HCT116 (cell line): Measurements from ENCODE around the gene TCEANC. TPM values are rescaled to one million over a fixed set of nuclear protein-coding genes. Genes with fewer than 3 reads are reported as not detected.

Experiments used
- ATAC-seq: fragments of 200-7000 bp; cut with Tn5 transposase; 2 replicates; pipeline ENCODE4 v1.9.1; 2020; ENCODE audit warnings: mild to moderate bottlenecking, moderate library complexity
- BruUV-seq: library from RNA; stranded (reverse); fragments of 400-500 nt; replicated peaks from 2 replicates; lab custom pipeline; 2021; lab: Mats Ljungman, UMichigan
- CTCF ChIA-PET: fragments of 300-600 bp; sonication (Branson Sonifier 250); formaldehyde crosslinking; loops from one replicate; lab custom pipeline; 2021; ENCODE audit warnings: antibody characterized with exemption; lab: Charles Lee
- POLR2A ChIA-PET: fragments of 300-600, 350-600 bp; sonication (Branson Sonifier 250); formaldehyde crosslinking; loops from one replicate; lab custom pipeline; 2021; ENCODE audit warnings: antibody characterized with exemption; lab: Charles Lee
- RAD21 ChIA-PET, 2 experiments: fragments of 300-600 bp; sonication (Branson Sonifier 250); formaldehyde crosslinking; loops; one replicate each; lab custom pipeline; 2023; ENCODE audit warnings: low total read pairs in 2 of 2; ENCODE audit not compliant: uncharacterized antibody in 2 of 2, unreplicated experiment in 2 of 2, low non-redundant PET in 1 of 2; lab: Charles Lee
- DNase-seq: peaks from one replicate; pipeline ENCODE4 v3.0.0-alpha.2; 2010; ENCODE audit warnings: low read depth, low spot score
- H2AFZ ChIP-seq: fragments of 200-600 bp; shearing (Covaris generic), sonication (generic); 2 replicates; pipeline ENCODE4 v1.6.1; 2017; ENCODE audit warnings: low read depth, mixed run types, mixed read lengths, antibody characterized with exemption, low read length; ENCODE audit not compliant: poor library complexity, severe bottlenecking
- H3K27ac ChIP-seq: 2 replicates; pipeline ENCODE4 v1.5.1; 2012; ENCODE audit warnings: low read depth, low read length
- H3K27me3 ChIP-seq: fragments of 200-600 bp; sonication (generic); 2 replicates; pipeline ENCODE4 v1.6.1; 2016; ENCODE audit warnings: mixed run types, low read length, mixed read lengths; ENCODE audit not compliant: insufficient read depth
- H3K36me3 ChIP-seq, 2 experiments: fragments of 200-500 bp in 1 of 2; fragments of 200-600 bp in 1 of 2; sonication (Bioruptor generic) in 1 of 2; sonication (generic) in 1 of 2; 2 replicates each; pipeline versions ENCODE4 v1.5.1 to v1.6.1; 2014 to 2016; ENCODE audit warnings: low read length in 2 of 2, inconsistent platforms in 1 of 2, mixed read lengths in 1 of 2, mixed run types in 1 of 2; ENCODE audit not compliant: insufficient read depth in 2 of 2, control insufficient read depth in 1 of 2
- H3K4me1 ChIP-seq, 2 experiments: fragments of 200-600 bp in 1 of 2; sonication (generic) in 1 of 2; 2 replicates each; pipeline versions ENCODE4 v1.5.1 to v1.6.1; 2012 to 2017; ENCODE audit warnings: low read length in 2 of 2, inconsistent platforms in 1 of 2, mild to moderate bottlenecking in 1 of 2, mixed read lengths in 1 of 2, mixed run types in 1 of 2, moderate library complexity in 1 of 2; ENCODE audit not compliant: insufficient read depth in 2 of 2, control insufficient read depth in 1 of 2
- H3K4me2 ChIP-seq: fragments of 200-600 bp; sonication (generic); 2 replicates; pipeline ENCODE4 v1.6.1; 2017; ENCODE audit warnings: mixed run types, low read length, mixed read lengths
- H3K4me3 ChIP-seq, 2 experiments: fragments of 200-600 bp in 1 of 2; sonication (generic) in 1 of 2; replicated peaks in 1 of 2; 2 replicates each; pipeline ENCODE4 v1.5.1; 2011 to 2016; ENCODE audit warnings: low read length in 2 of 2, control low read depth in 1 of 2, low read depth in 1 of 2, mild to moderate bottlenecking in 1 of 2, mixed read lengths in 1 of 2, mixed run types in 1 of 2
- H3K79me2 ChIP-seq: fragments of 200-600 bp; sonication (generic); 2 replicates; pipeline ENCODE4 v1.6.1; 2017; ENCODE audit warnings: mild to moderate bottlenecking, mixed run types, low read length, moderate library complexity, mixed read lengths; ENCODE audit not compliant: insufficient read depth
- H3K9ac ChIP-seq: fragments of 200-600 bp; sonication (generic); 2 replicates; pipeline ENCODE4 v1.6.1; 2016; ENCODE audit warnings: low read length, mixed read lengths
- H3K9me2 ChIP-seq: fragments of 200-600 bp; sonication (generic), shearing (Covaris generic); 2 replicates; pipeline ENCODE4 v1.6.1; 2017; ENCODE audit warnings: mixed run types, mild to moderate bottlenecking, moderate library complexity; ENCODE audit not compliant: insufficient read depth
- H3K9me3 ChIP-seq, 2 experiments: fragments of 200-500 bp in 1 of 2; fragments of 200-600 bp in 1 of 2; sonication (Bioruptor generic) in 1 of 2; sonication (generic) in 1 of 2; 2 replicates each; pipeline ENCODE4 v1.6.1; 2014 to 2017; ENCODE audit warnings: low read length in 2 of 2, mixed read lengths in 2 of 2, inconsistent platforms in 1 of 2, low read depth in 1 of 2, mild to moderate bottlenecking in 1 of 2, mixed run types in 1 of 2, moderate library complexity in 1 of 2; ENCODE audit not compliant: control insufficient read depth in 1 of 2, insufficient read depth in 1 of 2
- H4K20me1 ChIP-seq: fragments of 200-600 bp; sonication (generic), shearing (Covaris generic); 2 replicates; pipeline ENCODE4 v1.6.1; 2017; ENCODE audit warnings: mixed run types, mild to moderate bottlenecking, moderate library complexity; ENCODE audit not compliant: insufficient read depth
- CBX3 ChIP-seq: IDR thresholded peaks from 2 replicates; pipeline ENCODE4 v1.6.1; 2012; ENCODE audit warnings: low read depth
- EGR1 ChIP-seq: IDR thresholded peaks from 2 replicates; pipeline ENCODE4 v1.6.1; 2012; ENCODE audit warnings: low read depth
- ELF1 ChIP-seq: IDR thresholded peaks from 2 replicates; pipeline ENCODE4 v1.6.1; 2012; ENCODE audit warnings: low read depth, borderline replicate concordance
- EZH2 ChIP-seq: fragments of 200-600 bp; sonication (generic); IDR thresholded peaks from 2 replicates; pipeline ENCODE4 v1.6.1; 2017; ENCODE audit warnings: antibody characterized with exemption, mixed run types
- EZH2phosphoT487 ChIP-seq: fragments of 200-600 bp; IDR thresholded peaks from 2 replicates; pipeline ENCODE4 v1.6.1; 2018; ENCODE audit warnings: antibody characterized with exemption, borderline replicate concordance
- FOSL1 ChIP-seq: IDR thresholded peaks from 2 replicates; pipeline ENCODE4 v1.6.1; 2012; ENCODE audit warnings: low read depth
- JUND ChIP-seq: IDR thresholded peaks from 2 replicates; pipeline ENCODE4 v1.6.1; 2012
- POLR2A ChIP-seq: IDR thresholded peaks from 2 replicates; pipeline ENCODE4 v1.7.0; 2011; ENCODE audit warnings: borderline replicate concordance; ENCODE audit not compliant: insufficient read depth, insufficient read length; ENCODE audit errors: extremely low read depth
- POLR2AphosphoS5 ChIP-seq: IDR thresholded peaks from 2 replicates; pipeline ENCODE4 v1.6.1; 2011; ENCODE audit warnings: mild to moderate bottlenecking, low read depth, low read length, moderate library complexity
- RAD21 ChIP-seq: IDR thresholded peaks from 2 replicates; pipeline ENCODE4 v1.6.1; 2012; ENCODE audit warnings: low read depth, mild to moderate bottlenecking
- SIN3A ChIP-seq: IDR thresholded peaks from 2 replicates; pipeline ENCODE4 v1.6.1; 2012; ENCODE audit warnings: low read depth
- SRF ChIP-seq: IDR thresholded peaks from 2 replicates; pipeline ENCODE4 v1.6.1; 2012; ENCODE audit warnings: low read depth
- ZFX ChIP-seq: fragments of 450-650 bp; IDR thresholded peaks from 2 replicates; pipeline ENCODE4 v1.6.1; 2017
- ZNF274 ChIP-seq: fragments of 200-500 bp; sonication (Bioruptor generic); IDR thresholded peaks from 2 replicates; pipeline ENCODE4 v1.6.1; 2014; ENCODE audit warnings: mild to moderate bottlenecking, low read depth, low read length, inconsistent platforms
- intact Hi-C: fragments of 100-400 bp; cut with micrococcal nuclease; formaldehyde crosslinking; loops from 2 replicates; pipeline ENCODE4 v1.10.0; 2022
- total RNA-seq: library from RNA; stranded (reverse); gene quantifications from one replicate; pipeline ENCODE4 v1.2.1, GENCODE V29; 2021; ENCODE audit not compliant: unreplicated experiment
- TF ChIP-seq, protein P1 (sequence below): IDR thresholded peaks from 2 replicates; pipeline ENCODE4 v1.6.1; 2012
- TF ChIP-seq, protein P2 (sequence below): IDR thresholded peaks from 2 replicates; pipeline ENCODE4 v1.6.1; 2012; ENCODE audit warnings: low read depth
- TF ChIP-seq, protein P3 (sequence below), 3 experiments: fragments of 200-600 bp in 1 of 3; sonication (generic) in 1 of 3; IDR thresholded peaks in 2 of 3; conservative IDR thresholded peaks in 1 of 3; 2 replicates each; pipeline ENCODE4 v1.5.1; 2012 to 2017; ENCODE audit warnings: low read depth in 2 of 3, low read length in 2 of 3, antibody characterized with exemption in 1 of 3, borderline replicate concordance in 1 of 3, control low read depth in 1 of 3, mild to moderate bottlenecking in 1 of 3, mixed read lengths in 1 of 3, mixed run types in 1 of 3, moderate library complexity in 1 of 3; ENCODE audit not compliant: insufficient read depth in 1 of 3
- TF ChIP-seq, protein P4 (sequence below): IDR thresholded peaks from 2 replicates; pipeline ENCODE4 v1.6.1; 2012

TCEANC gene
- total RNA-seq, 1 experiment from 2014 or later: 1.2 TPM

DNA sequence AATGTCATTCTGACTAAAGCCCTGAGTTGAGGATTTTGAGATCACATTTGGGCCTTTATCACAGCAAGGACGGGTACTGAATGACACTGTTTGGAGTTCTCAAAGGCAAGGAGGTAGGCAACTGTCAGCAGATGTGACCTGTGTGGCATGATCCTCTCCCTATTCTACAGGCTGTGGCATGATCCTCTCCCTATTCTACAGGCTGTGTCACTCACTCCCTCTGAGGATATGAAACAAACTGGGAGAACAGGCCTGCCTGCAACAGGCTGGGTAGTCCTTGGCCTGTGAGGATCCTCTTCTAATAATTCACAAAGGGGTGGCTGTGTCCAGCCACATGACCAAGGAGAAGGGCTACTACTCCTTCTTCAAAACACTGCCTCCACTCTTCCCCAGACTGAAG lies 14.9 kb upstream of the TCEANC start:
- DNase-seq: no peak
- Histone ChIP-seq H3K4me1 (no peaks in the 10 kb centered on the region), H3K27ac (no peak overlapping the region), H4K20me1 (no peaks in the 10 kb centered on the region), H3K9ac (no peak overlapping the region), H3K9me2 (no peaks in the 10 kb centered on the region), H3K4me3 (no peak overlapping the region), H2AFZ (no peak overlapping the region), H3K4me2 (no peak overlapping the region), H3K36me3 (no peaks in the 10 kb centered on the region), H3K27me3 (no peaks in the 10 kb centered on the region), H3K79me2 (no peaks in the 10 kb centered on the region), H3K9me3 (no peaks in the 10 kb centered on the region)
- no TSS peak for BruUV-seq
- RAD21 ChIA-PET: no interaction called here
- CTCF ChIA-PET: no interaction called here
- POLR2A ChIA-PET: no interaction called here
- no peak for ATAC-seq
- TF ChIP-seq FOSL1 (no peak), ELF1 (no peak), JUND (no peak), POLR2AphosphoS5 (no peak), EGR1 (no peak), POLR2A (no peak), EZH2 (no peak), ZNF274 (no peak), SIN3A (no peak), EZH2phosphoT487 (no peak), SRF (no peak), CBX3 (no peak), RAD21 (no peak), ZFX (no peak)
- TF ChIP-seq, protein P1, sequence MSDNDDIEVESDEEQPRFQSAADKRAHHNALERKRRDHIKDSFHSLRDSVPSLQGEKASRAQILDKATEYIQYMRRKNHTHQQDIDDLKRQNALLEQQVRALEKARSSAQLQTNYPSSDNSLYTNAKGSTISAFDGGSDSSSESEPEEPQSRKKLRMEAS: no peak
- TF ChIP-seq, protein P2, sequence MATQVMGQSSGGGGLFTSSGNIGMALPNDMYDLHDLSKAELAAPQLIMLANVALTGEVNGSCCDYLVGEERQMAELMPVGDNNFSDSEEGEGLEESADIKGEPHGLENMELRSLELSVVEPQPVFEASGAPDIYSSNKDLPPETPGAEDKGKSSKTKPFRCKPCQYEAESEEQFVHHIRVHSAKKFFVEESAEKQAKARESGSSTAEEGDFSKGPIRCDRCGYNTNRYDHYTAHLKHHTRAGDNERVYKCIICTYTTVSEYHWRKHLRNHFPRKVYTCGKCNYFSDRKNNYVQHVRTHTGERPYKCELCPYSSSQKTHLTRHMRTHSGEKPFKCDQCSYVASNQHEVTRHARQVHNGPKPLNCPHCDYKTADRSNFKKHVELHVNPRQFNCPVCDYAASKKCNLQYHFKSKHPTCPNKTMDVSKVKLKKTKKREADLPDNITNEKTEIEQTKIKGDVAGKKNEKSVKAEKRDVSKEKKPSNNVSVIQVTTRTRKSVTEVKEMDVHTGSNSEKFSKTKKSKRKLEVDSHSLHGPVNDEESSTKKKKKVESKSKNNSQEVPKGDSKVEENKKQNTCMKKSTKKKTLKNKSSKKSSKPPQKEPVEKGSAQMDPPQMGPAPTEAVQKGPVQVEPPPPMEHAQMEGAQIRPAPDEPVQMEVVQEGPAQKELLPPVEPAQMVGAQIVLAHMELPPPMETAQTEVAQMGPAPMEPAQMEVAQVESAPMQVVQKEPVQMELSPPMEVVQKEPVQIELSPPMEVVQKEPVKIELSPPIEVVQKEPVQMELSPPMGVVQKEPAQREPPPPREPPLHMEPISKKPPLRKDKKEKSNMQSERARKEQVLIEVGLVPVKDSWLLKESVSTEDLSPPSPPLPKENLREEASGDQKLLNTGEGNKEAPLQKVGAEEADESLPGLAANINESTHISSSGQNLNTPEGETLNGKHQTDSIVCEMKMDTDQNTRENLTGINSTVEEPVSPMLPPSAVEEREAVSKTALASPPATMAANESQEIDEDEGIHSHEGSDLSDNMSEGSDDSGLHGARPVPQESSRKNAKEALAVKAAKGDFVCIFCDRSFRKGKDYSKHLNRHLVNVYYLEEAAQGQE: no peak
- TF ChIP-seq, protein P3, sequence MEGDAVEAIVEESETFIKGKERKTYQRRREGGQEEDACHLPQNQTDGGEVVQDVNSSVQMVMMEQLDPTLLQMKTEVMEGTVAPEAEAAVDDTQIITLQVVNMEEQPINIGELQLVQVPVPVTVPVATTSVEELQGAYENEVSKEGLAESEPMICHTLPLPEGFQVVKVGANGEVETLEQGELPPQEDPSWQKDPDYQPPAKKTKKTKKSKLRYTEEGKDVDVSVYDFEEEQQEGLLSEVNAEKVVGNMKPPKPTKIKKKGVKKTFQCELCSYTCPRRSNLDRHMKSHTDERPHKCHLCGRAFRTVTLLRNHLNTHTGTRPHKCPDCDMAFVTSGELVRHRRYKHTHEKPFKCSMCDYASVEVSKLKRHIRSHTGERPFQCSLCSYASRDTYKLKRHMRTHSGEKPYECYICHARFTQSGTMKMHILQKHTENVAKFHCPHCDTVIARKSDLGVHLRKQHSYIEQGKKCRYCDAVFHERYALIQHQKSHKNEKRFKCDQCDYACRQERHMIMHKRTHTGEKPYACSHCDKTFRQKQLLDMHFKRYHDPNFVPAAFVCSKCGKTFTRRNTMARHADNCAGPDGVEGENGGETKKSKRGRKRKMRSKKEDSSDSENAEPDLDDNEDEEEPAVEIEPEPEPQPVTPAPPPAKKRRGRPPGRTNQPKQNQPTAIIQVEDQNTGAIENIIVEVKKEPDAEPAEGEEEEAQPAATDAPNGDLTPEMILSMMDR (IDR thresholded peaks at IDR 0.05 in 2 of 3, conservative IDR thresholded peaks at IDR 0.05 in 1 of 3; ENCODE audit: borderline replicate concordance in 1 of 3, insufficient read depth in 1 of 3, low read depth in 2 of 3, low read length in 2 of 3): no peak
- TF ChIP-seq, protein P4, sequence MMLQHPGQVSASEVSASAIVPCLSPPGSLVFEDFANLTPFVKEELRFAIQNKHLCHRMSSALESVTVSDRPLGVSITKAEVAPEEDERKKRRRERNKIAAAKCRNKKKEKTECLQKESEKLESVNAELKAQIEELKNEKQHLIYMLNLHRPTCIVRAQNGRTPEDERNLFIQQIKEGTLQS: no peak
- intact Hi-C loops: no loop called here
